Measurements from ENCODE around the gene SPAG9.

Gene SPAG9

GRCh38 chr17:50922721-50923405 lies 197.8 kb downstream of the SPAG9 start:
- DNase-seq (ENCODE audit: low spot score): no peak
- TF ChIP-seq CTCF (IDR thresholded peaks at IDR 0.05; ENCODE audit: extremely low read depth, missing control alignments): no peak

- TF ChIP-seq CTCF (IDR thresholded peaks at IDR 0.05; ENCODE audit: extremely low read depth, missing control alignments): no peak
- DNase-seq (ENCODE audit: low spot score): no peak
These were observed 198.6 kb downstream of the SPAG9 start for GRCh38 chr17:50922107-50922506.

- TF ChIP-seq CTCF (IDR thresholded peaks at IDR 0.05; ENCODE audit: extremely low read depth, missing control alignments): no peak
- DNase-seq (ENCODE audit: low spot score): no peak
These were observed 199.6 kb downstream of the SPAG9 start for GRCh38 chr17:50920891-50921586.

GRCh38 chr17:50920041-50920410 lies 200.6 kb downstream of the SPAG9 start:
- DNase-seq (ENCODE audit: low spot score): no peak
- TF ChIP-seq CTCF (IDR thresholded peaks at IDR 0.05; ENCODE audit: extremely low read depth, missing control alignments): no peak

GRCh38 chr17:50919321-50920040 lies 201.2 kb downstream of the SPAG9 start:
- TF ChIP-seq CTCF (IDR thresholded peaks at IDR 0.05; ENCODE audit: extremely low read depth, missing control alignments): no peak

GRCh38 chr17:50918933-50919296 lies 201.8 kb downstream of the SPAG9 start:
- DNase-seq (ENCODE audit: low spot score): no peak
- no peak for TF ChIP-seq CTCF (IDR thresholded peaks at IDR 0.05; ENCODE audit: extremely low read depth, missing control alignments)

More at GRCh38 chr17:50919321-50920040, 201.2 kb downstream of the SPAG9 start:
- DNase-seq (ENCODE audit: low spot score): peak; percentile 71

Data from GM20000 (cell line).